ENCODE measurements around the gene ADM.
A peak's percentile ranks its signal among the peaks of the same experiment; 100 is the strongest.

ADM gene

DNA sequence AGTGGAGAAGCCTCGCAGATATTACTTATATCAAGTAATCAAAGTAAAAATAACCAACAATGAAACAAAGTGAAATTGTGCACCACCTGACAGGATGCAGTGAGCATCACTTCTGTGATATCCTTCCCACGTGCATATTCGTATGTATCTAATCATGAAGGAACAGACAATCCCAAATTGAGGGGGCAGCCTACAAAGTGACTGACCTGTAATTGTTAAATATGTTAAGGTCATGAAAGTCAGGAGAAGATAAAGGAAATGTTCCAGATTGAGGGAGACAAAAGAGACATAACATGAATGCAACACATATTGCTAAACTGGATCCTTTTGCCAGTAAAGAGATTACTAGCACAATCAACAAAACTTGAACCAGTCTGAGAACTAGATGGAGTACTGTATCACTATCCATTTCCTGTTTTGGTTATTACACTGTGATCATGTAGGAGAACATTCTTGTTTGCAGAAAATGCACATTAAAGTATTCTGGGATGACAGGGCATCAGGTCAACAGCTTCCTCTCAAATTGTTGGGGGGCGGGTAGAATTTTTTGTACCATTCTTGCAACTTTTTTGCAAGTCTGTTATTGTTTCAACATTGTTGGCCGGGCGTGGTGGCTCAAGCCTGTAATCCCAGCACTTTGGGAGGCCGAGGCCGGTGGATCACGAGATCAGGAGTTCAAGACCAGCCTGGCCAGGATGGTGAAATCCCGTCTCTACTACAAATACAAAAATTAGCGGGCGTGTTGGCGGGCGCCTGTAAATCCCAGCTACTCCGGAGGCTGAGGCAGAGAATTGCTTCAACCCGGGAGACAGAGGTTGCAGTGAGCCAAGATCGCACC is 12.9 kb upstream of the ADM start:
- no peak for DNase-seq

DNA sequence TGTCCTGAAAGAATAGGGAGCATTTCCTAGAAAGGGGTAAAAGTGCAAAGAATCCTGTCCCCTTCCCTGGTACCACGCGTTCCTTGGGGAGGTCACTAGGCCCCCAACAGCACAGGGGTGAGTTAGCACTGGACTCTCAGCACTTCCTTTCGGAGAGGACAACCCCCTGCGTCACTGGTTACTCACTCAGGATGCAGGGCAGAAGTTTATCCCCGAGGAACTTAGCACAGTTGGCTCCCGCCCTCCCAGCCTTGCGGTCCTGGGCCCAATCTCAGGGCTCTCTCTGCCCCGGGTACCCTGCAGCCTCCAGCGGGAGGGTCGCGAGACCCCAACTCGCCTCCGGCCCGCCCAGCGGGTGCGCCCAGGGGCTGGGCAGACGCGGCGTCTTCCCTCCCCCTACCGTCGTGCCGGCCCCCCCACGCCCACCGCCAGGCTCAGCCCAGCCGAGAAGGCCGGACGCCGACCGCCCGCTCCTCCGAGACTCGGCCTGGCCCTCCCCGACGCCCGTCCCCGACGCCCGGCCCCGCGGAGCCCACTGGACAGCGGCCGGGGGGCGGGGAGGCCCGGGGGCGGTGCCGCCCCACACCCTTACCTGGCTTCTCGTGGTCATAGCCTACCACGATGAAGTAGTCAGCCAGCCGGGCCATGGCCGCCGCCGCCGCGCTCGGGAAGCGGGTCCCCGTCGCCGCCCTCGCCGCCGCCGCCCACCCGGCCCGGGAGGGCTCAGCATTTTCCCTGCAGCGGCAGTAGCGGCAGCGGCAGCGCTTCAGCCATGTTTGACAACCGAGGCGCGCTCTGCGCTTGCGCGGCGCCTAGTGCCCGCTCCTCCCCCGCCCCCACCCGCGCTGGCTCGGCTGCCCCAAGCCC is 11.2 kb upstream of the ADM start, which contains the start of gene SBF2:
TSS of gene SBF2 (minus strand) at position 797 of the 867 bp plus-strand sequence. CDS start at position 647, 150 bp downstream.
- no peak for DNase-seq

DNA sequence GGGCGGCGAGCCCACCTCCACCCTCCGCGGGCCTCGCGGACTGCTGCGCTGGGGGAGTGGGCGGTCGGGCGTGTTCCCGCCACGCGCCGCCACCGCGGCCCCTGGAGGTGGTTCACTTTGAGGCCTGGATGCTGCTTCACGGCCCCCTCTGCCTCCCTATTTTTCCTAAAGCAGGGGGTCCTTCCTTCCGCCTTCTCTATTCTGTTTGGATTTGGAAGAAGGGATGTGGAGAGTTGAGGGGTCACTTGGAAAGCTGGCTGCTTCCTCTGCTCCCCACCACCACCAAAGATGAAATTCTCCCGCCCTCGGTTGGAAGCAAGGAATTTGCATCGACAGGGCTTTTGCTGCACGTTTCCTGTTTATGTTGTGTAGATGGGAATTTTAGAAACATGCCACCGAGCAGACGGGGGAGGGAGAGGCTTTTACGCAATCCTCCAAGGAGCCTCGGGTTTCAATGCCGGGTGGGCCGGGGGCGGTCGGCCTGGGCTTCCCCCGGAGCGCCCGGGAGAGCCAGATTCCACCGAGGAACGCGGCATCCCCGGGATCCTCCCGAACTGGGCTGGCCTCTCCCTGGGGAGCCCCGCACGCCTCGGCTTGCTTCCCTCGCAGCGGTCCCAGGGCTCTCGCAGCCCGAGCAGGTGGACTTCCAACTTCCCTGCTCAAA is 10.5 kb upstream of the ADM start:
- no peak for DNase-seq

DNA sequence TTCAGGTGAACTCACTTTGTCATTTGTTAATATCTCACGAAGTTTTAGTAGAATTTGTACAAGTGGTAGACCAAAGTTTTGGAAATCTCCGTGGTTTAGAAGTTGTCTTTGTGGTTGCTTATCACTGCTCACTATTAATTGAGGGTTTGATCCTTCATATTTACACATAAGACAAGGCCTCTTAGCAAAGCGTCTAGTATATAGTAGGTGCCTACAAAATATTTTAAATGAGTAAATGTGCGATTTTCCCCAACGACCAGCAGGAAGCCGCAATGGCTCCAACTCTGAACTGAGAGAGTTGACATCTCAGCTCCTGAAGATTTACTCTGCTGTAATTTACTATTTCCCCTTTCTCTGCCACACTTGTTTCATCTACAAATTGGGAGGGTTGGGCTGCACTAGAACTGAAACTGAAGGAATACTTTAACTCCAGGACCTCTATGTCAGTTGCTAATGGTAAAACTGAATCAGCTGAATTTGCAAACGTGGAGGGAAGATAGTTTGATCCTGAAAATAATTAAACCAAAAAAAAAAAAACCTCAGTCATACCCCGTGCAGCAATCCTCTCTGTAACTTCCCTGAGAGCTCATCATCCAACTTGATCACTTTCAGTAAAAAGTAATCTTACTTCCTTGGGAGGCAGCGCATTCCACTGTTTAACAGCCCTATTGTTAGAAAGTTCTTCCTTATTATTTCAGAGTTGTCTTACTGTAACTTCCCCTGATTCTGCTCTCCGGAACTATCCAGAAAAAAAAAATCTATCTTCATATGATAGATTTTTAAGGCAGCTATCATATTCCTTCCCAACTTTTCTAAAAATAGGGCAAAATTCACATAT is 9.6 kb upstream of the ADM start:
- DNase-seq: no peak

DNA sequence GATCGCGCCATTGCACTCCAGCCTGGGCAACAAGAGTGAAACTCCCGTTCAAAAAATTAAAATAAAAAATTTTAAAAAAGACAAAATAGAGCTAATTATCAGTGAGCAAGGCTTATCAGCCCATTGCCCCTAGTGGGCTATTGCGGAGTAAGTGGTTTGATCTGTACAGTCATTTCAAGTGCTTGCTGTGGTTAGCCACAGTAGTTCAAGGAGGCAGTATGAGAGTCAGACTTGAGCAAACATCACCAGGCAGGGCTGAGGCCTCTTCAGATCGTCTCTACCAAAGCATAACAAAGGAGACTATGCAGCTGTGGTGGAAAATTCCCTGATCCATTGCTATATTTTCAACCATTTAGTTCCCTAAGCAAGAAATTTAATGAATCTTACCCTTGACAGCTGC is 6.5 kb upstream of the ADM start:
- peak; percentile 98 for DNase-seq

DNA sequence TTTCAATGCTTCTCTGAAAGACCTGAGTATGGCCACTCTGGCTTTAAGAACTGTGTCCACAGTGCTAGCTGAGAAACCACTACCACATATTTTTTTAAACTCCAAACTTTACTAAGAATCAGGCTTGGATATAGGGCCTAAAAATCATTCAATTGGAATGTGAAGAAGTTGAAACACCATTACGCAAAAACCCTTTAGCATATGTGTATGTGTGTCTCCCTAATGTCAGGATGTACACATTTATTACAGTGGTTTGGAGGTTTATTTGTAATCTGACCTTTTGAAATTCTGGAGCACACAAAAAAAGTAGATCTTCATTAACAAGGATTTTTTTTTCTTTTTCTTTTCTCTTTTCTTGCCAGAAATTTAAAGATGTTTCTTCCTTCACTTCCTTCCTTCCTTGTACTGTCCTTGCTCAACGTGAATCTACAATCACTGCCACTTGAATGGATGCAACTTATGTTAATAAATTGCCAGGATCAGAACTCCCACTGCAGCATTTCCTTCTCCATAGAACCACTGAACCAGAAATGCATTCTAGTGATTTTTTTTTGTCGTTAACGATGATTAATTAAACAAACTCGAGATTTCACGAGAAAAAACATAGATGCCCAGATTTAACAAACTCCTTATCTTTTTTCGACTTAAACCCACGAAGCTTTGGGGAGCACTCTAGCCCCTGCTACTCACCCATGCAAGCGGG is 3.1 kb upstream of the ADM start:
- no peak for DNase-seq

DNA sequence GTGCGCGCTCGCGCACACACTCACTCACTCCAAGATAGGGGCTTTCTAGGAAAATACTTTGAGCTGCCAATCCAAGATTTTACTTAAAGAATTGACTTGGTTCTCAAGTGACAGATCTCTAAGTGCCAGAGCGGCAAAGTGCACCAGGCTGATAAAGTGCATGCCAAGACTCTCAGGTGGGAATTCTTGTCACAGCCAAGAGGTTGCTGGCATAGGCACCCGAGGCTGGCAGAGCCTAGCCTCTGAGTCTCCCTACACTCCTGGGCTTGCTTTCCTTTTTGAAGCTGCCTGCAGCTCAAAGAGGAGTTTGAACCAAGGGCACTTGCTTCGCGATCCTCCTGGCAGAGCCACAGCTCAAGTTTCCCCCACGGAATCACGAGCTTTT is 2.5 kb upstream of the ADM start:
- DNase-seq: no peak

DNA sequence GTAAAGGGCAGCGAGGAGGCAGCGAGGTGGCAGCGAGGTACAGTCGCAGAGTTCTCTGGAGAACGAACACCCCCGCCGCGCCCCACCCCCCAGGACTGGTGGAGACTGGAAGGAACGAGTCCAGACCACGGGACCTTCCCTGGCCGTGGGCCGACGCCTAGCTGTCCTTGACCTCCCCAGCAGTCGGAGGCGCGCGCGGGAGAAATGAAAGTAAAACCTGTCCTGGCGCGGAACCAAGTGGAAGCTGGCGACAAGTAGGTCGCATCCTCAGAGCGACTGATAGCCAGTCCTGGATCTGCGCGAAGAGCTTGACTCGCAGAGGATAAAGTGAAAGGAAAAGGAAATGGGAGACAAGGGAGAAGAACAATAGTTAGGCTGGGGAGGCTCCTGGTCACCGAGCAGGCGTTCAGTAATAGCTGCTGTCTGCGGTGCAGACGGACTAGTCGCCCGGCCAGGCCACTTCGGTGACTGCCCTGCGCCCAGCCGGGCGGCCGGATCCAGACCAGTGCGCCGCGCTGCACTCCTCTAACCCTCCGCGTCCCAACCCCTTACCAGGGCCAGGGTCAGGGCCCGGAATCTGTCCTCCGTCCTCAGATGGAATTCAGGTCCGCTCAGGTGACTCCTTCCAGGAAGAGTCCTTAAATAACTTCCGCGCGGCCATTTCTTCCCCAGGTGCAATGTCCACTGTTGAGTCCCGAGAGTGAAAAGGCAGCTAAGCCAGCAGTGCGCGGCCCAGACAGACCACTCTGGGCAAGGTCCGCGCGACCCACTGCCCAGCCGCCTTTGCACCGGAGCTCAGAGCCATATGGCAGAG is 1.9 kb upstream of the ADM start:
- DNase-seq: no peak

DNA sequence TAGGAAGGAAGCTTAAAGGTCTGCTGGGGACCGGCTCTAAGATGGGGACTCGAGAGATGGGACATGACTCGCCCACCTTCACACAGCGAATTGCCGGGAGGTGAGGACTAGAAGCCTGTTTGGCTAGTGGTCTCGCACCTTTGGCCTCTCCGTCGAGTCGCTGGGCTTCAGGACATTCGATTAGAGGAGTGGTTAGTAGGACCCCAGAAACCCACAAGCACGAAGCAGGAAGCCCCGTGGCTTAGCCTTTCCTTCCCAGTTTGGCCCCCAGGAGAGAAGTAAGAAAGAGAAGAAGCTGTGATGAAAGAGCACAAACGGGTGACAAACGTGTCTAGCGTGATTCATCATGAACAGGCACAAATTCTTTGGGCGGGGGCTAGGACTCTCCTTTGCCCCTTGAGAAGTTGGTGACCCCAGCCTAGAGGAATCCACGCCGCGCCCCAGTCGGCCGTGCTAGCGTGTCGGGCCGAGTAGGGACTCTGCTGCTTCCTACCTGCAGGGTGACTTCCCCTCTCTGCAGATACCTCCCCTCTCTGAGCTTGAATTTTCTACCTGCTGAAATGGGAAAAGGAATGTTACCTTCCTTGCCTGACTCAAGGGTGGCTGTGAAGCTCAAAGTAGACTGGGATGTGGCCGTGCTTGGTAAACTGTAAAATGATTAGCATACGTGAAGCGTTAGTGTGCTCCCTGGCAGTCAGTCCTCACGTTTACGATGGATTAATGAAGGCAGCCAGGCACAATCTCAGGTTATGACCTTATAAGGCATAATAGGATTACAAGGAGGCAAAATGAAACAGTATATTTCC is 1.1 kb upstream of the ADM start:
- no peak for DNase-seq

DNA sequence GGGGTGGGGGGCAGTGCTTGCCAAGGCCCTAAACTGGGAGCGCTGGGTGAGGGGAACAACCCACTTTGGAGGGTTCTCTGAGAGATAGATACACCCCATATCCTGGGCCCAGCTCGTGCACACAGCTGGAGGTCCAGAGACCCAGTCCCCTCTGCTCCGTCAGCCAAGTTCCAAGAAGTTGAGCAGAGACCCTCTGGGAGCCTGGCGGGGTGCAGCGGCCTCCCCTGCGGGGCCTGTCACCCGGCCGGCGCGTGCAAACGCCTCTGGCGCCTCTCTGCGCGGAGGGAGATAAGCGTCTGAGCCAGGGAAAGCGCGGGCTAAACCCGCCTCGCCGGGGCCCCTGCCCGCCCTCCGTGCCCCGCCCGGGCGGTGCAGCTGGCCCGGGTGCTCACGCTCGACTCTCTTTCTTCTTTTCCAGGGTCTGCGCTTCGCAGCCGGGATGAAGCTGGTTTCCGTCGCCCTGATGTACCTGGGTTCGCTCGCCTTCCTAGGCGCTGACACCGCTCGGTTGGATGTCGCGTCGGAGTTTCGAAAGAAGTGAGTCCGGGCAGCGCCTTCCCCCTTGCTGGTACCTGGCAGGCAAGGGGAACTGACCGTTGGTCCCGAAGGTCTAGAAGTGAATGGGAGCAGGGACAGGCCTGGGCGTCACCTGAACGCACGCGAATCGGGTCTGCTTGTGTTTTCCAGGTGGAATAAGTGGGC is 540 bp downstream of the ADM start:
- DNase-seq: no peak

DNA sequence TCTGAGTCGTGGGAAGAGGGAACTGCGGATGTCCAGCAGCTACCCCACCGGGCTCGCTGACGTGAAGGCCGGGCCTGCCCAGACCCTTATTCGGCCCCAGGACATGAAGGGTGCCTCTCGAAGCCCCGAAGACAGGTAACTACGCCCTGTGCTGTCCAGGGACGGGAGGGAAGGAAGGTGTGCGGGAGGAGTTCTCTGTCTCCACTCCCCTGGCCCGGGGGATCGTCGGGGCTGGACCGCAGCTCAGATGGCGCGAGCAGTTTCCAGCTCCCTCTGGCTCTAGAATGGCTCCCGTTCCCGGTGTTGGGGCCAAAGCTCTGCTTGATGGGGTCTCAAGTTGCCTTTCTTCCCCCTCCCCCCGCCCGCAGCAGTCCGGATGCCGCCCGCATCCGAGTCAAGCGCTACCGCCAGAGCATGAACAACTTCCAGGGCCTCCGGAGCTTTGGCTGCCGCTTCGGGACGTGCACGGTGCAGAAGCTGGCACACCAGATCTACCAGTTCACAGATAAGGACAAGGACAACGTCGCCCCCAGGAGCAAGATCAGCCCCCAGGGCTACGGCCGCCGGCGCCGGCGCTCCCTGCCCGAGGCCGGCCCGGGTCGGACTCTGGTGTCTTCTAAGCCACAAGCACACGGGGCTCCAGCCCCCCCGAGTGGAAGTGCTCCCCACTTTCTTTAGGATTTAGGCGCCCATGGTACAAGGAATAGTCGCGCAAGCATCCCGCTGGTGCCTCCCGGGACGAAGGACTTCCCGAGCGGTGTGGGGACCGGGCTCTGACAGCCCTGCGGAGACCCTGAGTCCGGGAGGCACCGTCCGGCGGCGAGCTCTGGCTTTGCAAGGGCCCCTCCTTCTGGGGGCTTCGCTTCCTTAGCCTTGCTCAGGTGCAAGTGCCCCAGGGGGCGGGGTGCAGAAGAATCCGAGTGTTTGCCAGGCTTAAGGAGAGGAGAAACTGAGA is 1.4 kb downstream of the ADM start:
- no peak for DNase-seq

DNA sequence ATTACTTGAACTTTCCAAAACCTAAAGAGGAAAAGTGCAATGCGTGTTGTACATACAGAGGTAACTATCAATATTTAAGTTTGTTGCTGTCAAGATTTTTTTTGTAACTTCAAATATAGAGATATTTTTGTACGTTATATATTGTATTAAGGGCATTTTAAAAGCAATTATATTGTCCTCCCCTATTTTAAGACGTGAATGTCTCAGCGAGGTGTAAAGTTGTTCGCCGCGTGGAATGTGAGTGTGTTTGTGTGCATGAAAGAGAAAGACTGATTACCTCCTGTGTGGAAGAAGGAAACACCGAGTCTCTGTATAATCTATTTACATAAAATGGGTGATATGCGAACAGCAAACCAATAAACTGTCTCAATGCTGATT is 2.1 kb downstream of the ADM start:
- no peak for DNase-seq

DNA sequence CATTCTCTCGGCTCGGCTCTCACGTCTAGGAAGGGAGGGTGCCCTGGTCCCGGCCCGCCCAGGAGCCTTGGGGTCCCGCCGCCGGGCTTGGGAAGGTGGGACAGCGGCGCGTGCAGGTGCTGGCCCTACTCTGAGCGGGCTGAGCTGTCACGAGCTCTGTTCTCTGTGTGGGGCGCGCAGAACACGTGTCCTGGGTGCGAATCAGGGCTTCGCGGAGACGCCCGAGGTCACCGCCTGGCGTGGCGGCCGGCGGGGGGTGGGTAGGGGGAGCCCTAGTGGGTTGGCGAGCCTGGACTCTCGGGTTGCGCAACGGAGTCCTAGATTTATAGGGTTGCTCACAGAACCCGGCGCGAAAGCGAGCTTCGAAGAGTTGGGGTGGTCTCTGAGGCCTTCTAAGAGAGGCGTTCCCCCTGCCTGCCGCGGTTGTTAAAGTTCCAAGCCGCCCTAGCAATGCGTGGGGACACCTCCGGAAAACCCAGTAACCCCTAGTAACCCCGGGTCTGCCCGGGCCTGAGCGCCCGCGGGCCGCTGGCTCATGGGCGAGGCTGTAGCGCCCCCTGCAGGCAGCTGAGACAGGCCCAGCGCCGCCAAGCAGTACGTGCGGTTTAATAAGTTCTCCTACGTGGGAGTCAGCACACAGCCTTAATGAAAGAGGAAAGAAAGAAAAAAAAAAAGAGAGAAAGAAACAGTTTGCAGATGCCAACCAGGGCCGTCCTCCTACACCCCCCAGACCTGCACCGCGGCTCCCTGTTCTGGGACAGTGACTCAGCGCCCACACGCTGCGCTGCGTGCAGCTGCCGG is 2.7 kb downstream of the ADM start:
- no peak for DNase-seq

DNA sequence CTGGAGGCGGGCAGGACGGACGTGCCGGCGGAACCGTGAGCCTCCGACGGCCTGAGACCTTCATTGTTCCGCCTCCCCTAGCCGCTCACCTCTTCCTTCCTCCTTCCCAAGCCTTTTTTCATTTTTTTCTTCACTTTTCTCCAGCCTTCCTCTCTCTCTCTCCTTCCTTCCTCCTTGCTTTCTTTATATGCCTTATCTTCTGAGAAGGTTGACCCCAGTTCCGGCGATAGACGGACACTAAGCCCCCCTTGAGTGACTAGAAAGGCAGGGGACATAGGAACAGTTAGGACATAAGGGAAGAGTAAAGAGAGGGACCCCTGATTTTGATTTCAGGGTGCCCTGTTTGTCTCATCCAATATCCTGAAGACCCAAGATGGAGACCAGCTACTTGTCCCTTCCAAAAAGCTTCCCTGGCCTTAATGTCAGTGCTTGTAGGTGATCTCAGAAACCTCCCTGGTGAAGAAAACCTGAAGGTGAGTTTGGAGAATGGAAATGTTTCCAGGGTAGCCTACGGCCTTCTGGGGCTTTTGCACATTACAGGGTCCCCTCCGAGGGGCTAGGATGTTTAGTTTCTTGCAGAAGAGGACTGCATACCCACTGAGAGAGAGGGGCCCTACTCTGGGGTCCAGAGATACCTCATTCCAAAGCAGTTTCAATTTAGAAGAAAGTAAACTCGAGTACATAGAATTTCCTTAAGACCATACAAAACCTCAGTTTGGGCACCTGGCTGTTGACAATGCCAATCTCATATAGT is 3.5 kb downstream of the ADM start:
- no peak for DNase-seq

DNA sequence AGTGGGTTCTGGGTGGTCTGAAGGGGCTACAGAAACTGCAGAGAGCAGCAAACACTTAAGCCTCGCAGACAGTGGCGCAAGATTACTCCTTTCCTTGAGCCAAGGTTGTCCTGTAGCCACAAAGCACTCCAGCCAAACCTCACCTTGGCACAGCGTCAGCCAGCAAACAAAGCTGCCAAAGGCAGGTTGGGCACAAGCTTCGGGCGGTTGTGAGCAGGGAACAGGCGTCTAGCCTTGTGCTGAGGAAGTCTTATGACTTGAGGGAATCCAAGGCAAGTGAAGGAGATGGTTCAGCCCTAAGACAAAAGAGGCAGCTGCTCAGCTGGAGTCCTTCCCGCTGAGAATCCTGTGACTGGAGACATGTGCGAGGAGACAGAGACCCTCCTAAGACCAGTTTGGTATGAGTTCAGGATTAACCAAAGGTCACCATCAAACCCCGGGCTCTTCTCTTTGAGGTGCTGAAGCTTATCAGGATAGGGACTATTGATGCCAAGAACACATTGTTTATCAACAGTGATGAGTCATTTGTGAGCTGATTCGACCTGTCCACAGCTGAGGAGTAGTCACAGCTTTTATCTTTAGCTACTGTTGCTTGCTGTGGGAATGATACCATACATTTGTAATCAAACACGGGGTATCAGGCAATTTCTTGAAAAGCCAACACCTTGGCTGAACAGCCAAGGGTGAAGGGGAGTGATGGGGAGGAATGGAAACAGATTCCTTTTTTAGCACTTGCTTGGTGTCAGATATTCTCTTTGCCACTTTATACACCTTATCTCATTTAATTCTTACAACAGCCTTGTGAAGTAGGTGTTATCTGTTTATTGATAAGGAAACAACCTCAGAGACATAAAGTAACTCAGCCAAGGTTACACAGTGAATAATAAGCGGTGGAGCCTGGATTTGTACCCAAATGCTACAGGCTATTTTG is 4.6 kb downstream of the ADM start:
- DNase-seq: no peak

Measured in NCI-H187 treated with DMSO at 0.1 percent for 48 hours (cell line).